Activated CD4-positive, alpha-beta T cell treated with anti-CD3 and anti-CD28 coated beads, Interleukin-10, Interleukin-2, amounts not matched to agents 100 ng/mL and 50 ng/mL, durations not matched to agents 16 hours and 8 hours (primary cell): ENCODE measurements around the gene PARG.
"Not testable (repeated sequence)": the region's sequence is repeated elsewhere in the genome, so short reads cannot be mapped to it uniquely, and the experiment has no call there.

Experiments
- DNase-seq: peaks from one replicate; pipeline ENCODE4 v3.0.0-alpha.2; 2020

PARG gene

GRCh38 chr10:49900406-49900805, 41.4 kb downstream of the PARG start:
- not testable (repeated sequence) for DNase-seq

GRCh38 chr10:49899999-49900398, 41.8 kb downstream of the PARG start:
- not testable (repeated sequence) for DNase-seq

- DNase-seq: not testable (repeated sequence)
These were observed 51.8 kb downstream of the PARG start for GRCh38 chr10:49890025-49890424.

GRCh38 chr10:49884739-49885331, 57.0 kb downstream of the PARG start:
- DNase-seq: not testable (repeated sequence)

GRCh38 chr10:49883852-49884251, 58.0 kb downstream of the PARG start:
- DNase-seq: not testable (repeated sequence)

- not testable (repeated sequence) for DNase-seq
These were observed 59.5 kb downstream of the PARG start for GRCh38 chr10:49882327-49882726.

GRCh38 chr10:49872740-49873139, 69.1 kb downstream of the PARG start:
- DNase-seq: not testable (repeated sequence)

- DNase-seq: not testable (repeated sequence)
These were observed 70.4 kb downstream of the PARG start for GRCh38 chr10:49871462-49871861.

GRCh38 chr10:49859933-49860332, 81.9 kb downstream of the PARG start:
- not testable (repeated sequence) for DNase-seq

GRCh38 chr10:49858697-49859382, 83.0 kb downstream of the PARG start:
- not testable (repeated sequence) for DNase-seq

- DNase-seq: not testable (repeated sequence)
These were observed 92.3 kb downstream of the PARG start for GRCh38 chr10:49849520-49849919.

- no peak for DNase-seq
These were observed 96.8 kb downstream of the PARG start for GRCh38 chr10:49844775-49845595.

GRCh38 chr10:49842333-49842628, 99.5 kb downstream of the PARG start:
- DNase-seq: not testable (repeated sequence)

- DNase-seq: no peak
These were observed 100.1 kb downstream of the PARG start for GRCh38 chr10:49841615-49842332.

GRCh38 chr10:49837685-49838084, 104.1 kb downstream of the PARG start:
- DNase-seq: no peak

- DNase-seq: no peak
These were observed 104.8 kb downstream of the PARG start for GRCh38 chr10:49837051-49837478.

- no peak for DNase-seq
These were observed 106.9 kb downstream of the PARG start for GRCh38 chr10:49834976-49835375.

GRCh38 chr10:49834201-49834600, 107.6 kb downstream of the PARG start:
- DNase-seq: no peak

GRCh38 chr10:49833168-49833567, 108.7 kb downstream of the PARG start:
- no peak for DNase-seq

- no peak for DNase-seq
These were observed 110.3 kb downstream of the PARG start for GRCh38 chr10:49831352-49832035.

GRCh38 chr10:49830846-49831245, 111.0 kb downstream of the PARG start:
- DNase-seq: no peak

GRCh38 chr10:49830016-49830415, 111.8 kb downstream of the PARG start:
- DNase-seq: no peak

GRCh38 chr10:49827297-49827696, 114.5 kb downstream of the PARG start:
- no peak for DNase-seq
